ENCODE data around the gene PGF.

DNA sequence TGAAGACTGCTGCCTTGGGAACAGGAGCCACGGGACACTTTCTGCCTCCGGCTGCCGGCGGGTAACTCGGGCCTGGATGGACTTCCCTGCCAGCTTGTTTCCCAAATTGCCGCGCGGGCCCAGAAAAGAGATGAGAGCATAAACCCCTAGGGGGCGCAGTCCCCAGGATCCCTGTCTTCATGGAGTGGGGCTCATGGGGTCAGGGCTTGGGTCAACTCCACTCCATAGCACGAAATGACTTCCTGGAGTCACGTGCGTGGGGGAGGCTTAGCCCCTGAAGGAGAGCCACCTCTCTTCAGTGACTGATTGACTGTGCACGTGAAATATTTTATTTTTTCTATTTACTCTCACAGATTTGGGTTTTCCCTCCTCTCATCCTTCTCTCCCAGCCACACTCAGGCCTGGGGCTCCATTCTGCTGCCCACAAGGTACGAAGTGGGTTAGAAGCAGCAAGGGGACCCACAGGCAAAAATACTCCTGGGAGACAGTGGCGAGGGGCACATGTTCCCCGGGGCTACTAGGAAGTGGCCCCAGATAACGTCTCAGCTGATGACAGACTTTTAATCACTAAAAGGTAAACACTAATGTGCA, 10.0 kb downstream of the PGF start:
- TF ChIP-seq, protein P1, sequence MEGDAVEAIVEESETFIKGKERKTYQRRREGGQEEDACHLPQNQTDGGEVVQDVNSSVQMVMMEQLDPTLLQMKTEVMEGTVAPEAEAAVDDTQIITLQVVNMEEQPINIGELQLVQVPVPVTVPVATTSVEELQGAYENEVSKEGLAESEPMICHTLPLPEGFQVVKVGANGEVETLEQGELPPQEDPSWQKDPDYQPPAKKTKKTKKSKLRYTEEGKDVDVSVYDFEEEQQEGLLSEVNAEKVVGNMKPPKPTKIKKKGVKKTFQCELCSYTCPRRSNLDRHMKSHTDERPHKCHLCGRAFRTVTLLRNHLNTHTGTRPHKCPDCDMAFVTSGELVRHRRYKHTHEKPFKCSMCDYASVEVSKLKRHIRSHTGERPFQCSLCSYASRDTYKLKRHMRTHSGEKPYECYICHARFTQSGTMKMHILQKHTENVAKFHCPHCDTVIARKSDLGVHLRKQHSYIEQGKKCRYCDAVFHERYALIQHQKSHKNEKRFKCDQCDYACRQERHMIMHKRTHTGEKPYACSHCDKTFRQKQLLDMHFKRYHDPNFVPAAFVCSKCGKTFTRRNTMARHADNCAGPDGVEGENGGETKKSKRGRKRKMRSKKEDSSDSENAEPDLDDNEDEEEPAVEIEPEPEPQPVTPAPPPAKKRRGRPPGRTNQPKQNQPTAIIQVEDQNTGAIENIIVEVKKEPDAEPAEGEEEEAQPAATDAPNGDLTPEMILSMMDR (IDR thresholded peaks at IDR 0.05), result peak in 5 of 6 experiments; percentile 14 to 50 (median 43)
- TF ChIP-seq POLR2A (IDR thresholded peaks at IDR 0.05), result no peak

All from esophagus squamous epithelium (tissue), 4 donors.